Gastrocnemius medialis (tissue), 4 donors: ENCODE results near the gene MFAP3. TPM values are rescaled to one million over a fixed set of nuclear protein-coding genes. Genes with fewer than 3 reads are reported as not detected.
A peak's percentile ranks its signal among the peaks of the same experiment; 100 is the strongest.

Source experiments
- ATAC-seq, 2 donors: fragments of 150-250 bp; one replicate each; pipeline ENCODE4 v1.9.1; 2016
- DNase-seq, 2 donors: peaks; one replicate each; pipeline ENCODE4 v3.0.0-alpha.2; 2019
- H3K27ac ChIP-seq, 4 donors: fragments of 200-600 bp; sonication (generic); 1 replicate in 1 of 4; 2 replicates in 3 of 4; pipeline ENCODE4 v1.5.1; 2016 to 2018; ENCODE audit warnings: mild to moderate bottlenecking in 2 of 4, moderate library complexity in 1 of 4
- H3K27me3 ChIP-seq, 3 donors: fragments of 200-600 bp; sonication (generic) in 2 of 3; 1 replicate in 1 of 3; 2 replicates in 2 of 3; pipeline versions ENCODE4 v1.5.1 to v1.6.0; 2016 to 2019; ENCODE audit warnings: mild to moderate bottlenecking in 1 of 3, moderate library complexity in 1 of 3
- H3K36me3 ChIP-seq, 2 donors: fragments of 200-600 bp; sonication (generic) in 1 of 2; one replicate each; pipeline ENCODE4 v1.5.1; 2017 to 2018
- H3K4me1 ChIP-seq, 2 donors: fragments of 200-600 bp; sonication (generic) in 1 of 2; one replicate each; pipeline ENCODE4 v1.5.1; 2016 to 2017; ENCODE audit warnings: mild to moderate bottlenecking in 2 of 2
- H3K4me3 ChIP-seq, 4 donors: fragments of 200-600 bp; sonication (generic) in 3 of 4; 1 replicate in 1 of 4; 2 replicates in 3 of 4; pipeline ENCODE4 v1.5.1; 2016 to 2019; ENCODE audit warnings: mild to moderate bottlenecking in 2 of 4
- H3K9me3 ChIP-seq, 3 donors: fragments of 200-600 bp; sonication (generic) in 2 of 3; 1 replicate in 1 of 3; 2 replicates in 2 of 3; pipeline ENCODE4 v1.5.1; 2016 to 2019
- POLR2A ChIP-seq, 2 donors: fragments of 450-650 bp; IDR thresholded peaks; one replicate each; pipeline ENCODE4 v1.6.1; 2017; ENCODE audit warnings: antibody characterized with exemption in 2 of 2, mild to moderate bottlenecking in 2 of 2, moderate library complexity in 2 of 2
- in situ Hi-C, 4 donors: fragments of 200-750 bp; cut with MboI; loops; one replicate each; pipeline versions ENCODE4 v1.15.0 to v1.8.0; 2017; ENCODE audit warnings: low sequenced_read_pairs in 4 of 4
- intact Hi-C: fragments of 100-400 bp; cut with DNase I; formaldehyde crosslinking; loops from one replicate; pipeline ENCODE4 v1.15.1; 2023; ENCODE audit warnings: low total_unique reads
- total RNA-seq, 4 donors: library from RNA; depleted of rRNA; stranded (reverse); fragments of >200 nt; gene quantifications; one replicate each; pipeline versions ENCODE4 v1.1.0 to v1.2.3, GENCODE V29; 2016
- TF ChIP-seq, protein P1 (sequence below), 5 experiments: fragments of 450-650 bp in 3 of 5; fragments of 200-600 bp in 2 of 5; sonication (generic) in 2 of 5; IDR thresholded peaks in 4 of 5; conservative IDR thresholded peaks in 1 of 5; 1 replicate in 4 of 5; 2 replicates in 1 of 5; pipeline ENCODE4 v1.5.1; 2016 to 2019; ENCODE audit warnings: antibody characterized with exemption in 5 of 5, mild to moderate bottlenecking in 3 of 5, moderate library complexity in 3 of 5

The MFAP3 gene
- total RNA-seq, 4 donors from 2014 or later, result 25.4 to 80.5 (median 28.7) TPM

DNA sequence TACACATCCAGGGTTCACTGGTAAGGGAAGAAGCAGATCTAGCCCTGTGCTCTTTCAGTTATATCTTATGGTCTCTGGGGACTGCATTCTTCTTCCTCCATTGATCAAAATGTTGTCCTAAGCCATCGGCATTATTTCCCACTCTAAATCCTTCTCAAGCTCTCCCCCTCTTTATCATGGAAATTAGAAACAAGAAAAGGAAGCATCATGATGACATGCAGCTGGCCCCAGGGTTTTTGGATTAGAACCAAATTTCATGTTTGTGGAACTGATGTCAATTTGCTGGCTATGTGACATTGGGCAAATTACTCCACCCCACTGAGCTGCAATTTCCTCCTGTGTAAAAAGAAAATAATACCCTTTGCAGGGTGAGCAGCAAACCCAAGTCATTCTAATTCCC is 39.5 kb downstream of the MFAP3 start:
- H3K36me3 ChIP-seq, result no peaks in the 10 kb centered on the region
- TF ChIP-seq, protein P1, sequence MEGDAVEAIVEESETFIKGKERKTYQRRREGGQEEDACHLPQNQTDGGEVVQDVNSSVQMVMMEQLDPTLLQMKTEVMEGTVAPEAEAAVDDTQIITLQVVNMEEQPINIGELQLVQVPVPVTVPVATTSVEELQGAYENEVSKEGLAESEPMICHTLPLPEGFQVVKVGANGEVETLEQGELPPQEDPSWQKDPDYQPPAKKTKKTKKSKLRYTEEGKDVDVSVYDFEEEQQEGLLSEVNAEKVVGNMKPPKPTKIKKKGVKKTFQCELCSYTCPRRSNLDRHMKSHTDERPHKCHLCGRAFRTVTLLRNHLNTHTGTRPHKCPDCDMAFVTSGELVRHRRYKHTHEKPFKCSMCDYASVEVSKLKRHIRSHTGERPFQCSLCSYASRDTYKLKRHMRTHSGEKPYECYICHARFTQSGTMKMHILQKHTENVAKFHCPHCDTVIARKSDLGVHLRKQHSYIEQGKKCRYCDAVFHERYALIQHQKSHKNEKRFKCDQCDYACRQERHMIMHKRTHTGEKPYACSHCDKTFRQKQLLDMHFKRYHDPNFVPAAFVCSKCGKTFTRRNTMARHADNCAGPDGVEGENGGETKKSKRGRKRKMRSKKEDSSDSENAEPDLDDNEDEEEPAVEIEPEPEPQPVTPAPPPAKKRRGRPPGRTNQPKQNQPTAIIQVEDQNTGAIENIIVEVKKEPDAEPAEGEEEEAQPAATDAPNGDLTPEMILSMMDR (IDR thresholded peaks at IDR 0.05 in 4 of 5, conservative IDR thresholded peaks at IDR 0.05 in 1 of 5), result no peak
- TF ChIP-seq POLR2A (IDR thresholded peaks at IDR 0.05), result no peak
- no peak for ATAC-seq
- H3K4me1 ChIP-seq, result peaks cover 8 to 13% of the 10 kb centered on the region in 2 donors
- in situ Hi-C loops, result loop anchor here in 1 of 4 donors (10.0 kb wide), 1 partner anchor 107 kb away; no protein-coding TSS in a partner anchor
- intact Hi-C loops, result no loop called here
- H3K27ac ChIP-seq, result no peak overlapping the region
- no peak overlapping the region for H3K4me3 ChIP-seq
- H3K27me3 ChIP-seq, result no peaks in the 10 kb centered on the region
- DNase-seq, result no peak
- H3K9me3 ChIP-seq, result no peaks in the 10 kb centered on the region

DNA sequence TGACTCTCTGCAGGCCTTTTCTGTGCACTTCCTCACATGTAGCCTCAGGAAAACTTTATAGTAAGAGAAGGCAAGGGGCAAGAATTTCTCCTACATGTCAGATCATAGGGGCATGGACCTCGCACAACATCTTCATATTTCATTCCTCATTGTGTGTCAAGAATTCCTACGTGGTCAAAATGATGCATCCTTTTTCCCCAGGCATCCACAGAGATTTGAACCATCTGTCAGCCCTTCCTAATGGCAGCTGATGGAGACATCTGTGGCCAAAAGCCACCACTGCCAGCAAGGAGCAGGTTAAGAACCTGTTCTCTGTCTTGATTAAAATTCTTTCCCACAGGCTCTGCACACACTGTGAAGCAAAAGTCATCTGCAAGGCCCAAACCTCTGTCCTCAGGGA is 42.5 kb downstream of the MFAP3 start:
- TF ChIP-seq POLR2A (IDR thresholded peaks at IDR 0.05), result no peak
- TF ChIP-seq, protein P1 (IDR thresholded peaks at IDR 0.05 in 4 of 5, conservative IDR thresholded peaks at IDR 0.05 in 1 of 5), result no peak
- no peak overlapping the region for H3K27ac ChIP-seq
- intact Hi-C loops (no loop called here), in situ Hi-C loops (no loop called here)
- DNase-seq (no peak), ATAC-seq (no peak)
- H3K4me1 ChIP-seq, result peaks cover 8 to 13% of the 10 kb centered on the region in 2 donors
- no peaks in the 10 kb centered on the region for H3K9me3 ChIP-seq
- H3K27me3 ChIP-seq, result no peaks in the 10 kb centered on the region
- H3K4me3 ChIP-seq, result no peak overlapping the region
- H3K36me3 ChIP-seq, result no peaks in the 10 kb centered on the region

DNA sequence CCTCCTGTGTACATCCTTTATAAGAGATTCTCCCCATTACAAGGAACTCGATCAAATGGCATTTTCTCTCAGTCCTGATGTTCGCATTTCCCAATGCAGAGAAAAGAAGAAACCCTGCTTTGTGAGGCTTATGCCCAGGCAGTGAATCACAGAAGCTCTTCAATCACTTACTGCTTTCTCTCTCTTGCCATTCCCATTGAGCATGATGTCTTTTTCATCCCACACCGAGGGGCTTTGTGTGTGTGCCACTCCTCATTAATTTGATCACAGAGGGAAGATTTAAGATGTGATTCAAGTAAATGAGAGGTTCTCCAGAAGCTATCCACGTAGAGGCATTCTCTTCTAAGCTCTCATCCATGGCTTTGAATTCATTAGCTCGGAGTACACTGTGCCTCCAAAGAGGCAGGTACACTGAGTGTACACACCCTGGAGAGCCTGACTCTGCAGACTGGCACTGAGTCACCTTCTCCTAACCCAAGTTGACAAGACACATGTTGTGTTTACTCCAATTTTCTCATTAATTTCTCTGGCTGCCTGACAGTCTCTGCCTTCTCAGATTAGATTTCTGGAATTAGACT is 45.4 kb downstream of the MFAP3 start:
- ATAC-seq, result no peak
- no peaks in the 10 kb centered on the region for H3K9me3 ChIP-seq
- H3K4me1 ChIP-seq, result no peaks in the 10 kb centered on the region
- H3K4me3 ChIP-seq, result no peak overlapping the region
- DNase-seq, result no peak
- H3K27me3 ChIP-seq, result no peaks in the 10 kb centered on the region
- no peak for TF ChIP-seq POLR2A (IDR thresholded peaks at IDR 0.05)
- TF ChIP-seq, protein P1 (IDR thresholded peaks at IDR 0.05 in 4 of 5, conservative IDR thresholded peaks at IDR 0.05 in 1 of 5), result no peak
- no peaks in the 10 kb centered on the region for H3K36me3 ChIP-seq
- intact Hi-C loops, result no loop called here
- in situ Hi-C loops, result no loop called here
- H3K27ac ChIP-seq, result no peak overlapping the region

DNA sequence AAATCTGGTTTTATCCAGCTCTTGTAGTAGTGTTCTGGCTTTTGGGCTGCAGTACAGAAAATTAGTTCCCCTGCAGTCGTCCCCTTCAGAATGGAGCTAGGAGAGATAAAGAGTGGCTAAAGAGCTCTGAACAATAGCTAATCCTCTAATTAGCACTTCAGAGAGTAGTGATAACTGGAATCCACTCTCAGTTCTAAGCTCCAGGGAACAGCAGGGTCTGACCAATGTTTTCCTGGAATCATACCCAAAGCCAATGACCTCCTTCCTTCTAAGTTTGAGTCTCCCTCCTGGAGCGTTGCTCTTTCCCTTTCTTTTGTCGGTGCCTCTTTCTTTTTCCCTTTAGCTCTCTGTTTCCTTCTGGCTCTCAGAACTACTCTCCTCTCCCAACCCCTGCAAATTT is 47.4 kb downstream of the MFAP3 start:
- H3K36me3 ChIP-seq, result no peaks in the 10 kb centered on the region
- H3K27me3 ChIP-seq, result no peaks in the 10 kb centered on the region
- no peak overlapping the region for H3K4me3 ChIP-seq
- H3K4me1 ChIP-seq, result no peaks in the 10 kb centered on the region
- in situ Hi-C loops, result no loop called here
- H3K27ac ChIP-seq, result no peak overlapping the region
- DNase-seq, result no peak
- no peaks in the 10 kb centered on the region for H3K9me3 ChIP-seq
- no peak for ATAC-seq
- intact Hi-C loops, result no loop called here
- TF ChIP-seq, protein P1 (IDR thresholded peaks at IDR 0.05 in 4 of 5, conservative IDR thresholded peaks at IDR 0.05 in 1 of 5), result no peak
- no peak for TF ChIP-seq POLR2A (IDR thresholded peaks at IDR 0.05)

DNA sequence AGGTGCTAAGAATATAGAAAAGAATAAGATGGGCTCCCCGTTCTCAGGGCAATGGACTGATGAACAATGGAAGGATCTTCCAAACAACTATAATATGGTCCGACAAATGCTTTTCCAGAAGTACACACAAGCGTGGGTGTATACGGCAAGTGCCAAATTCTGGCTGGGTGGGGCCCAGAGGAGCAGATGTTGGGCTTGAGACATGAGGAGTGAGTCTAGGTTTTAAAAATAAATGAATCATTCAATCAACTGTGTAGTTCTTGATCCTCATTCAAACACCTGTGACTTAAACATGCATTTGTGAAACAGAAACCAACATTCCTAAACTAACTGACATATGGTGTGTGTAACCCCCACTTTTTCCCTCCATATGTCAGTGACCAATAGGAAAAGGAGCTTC is 47.9 kb downstream of the MFAP3 start:
- no peaks in the 10 kb centered on the region for H3K9me3 ChIP-seq
- no peaks in the 10 kb centered on the region for H3K36me3 ChIP-seq
- TF ChIP-seq, protein P1 (IDR thresholded peaks at IDR 0.05 in 4 of 5, conservative IDR thresholded peaks at IDR 0.05 in 1 of 5), result no peak
- no peak for TF ChIP-seq POLR2A (IDR thresholded peaks at IDR 0.05)
- in situ Hi-C loops (no loop called here), intact Hi-C loops (no loop called here)
- peak in 1 of 2 donors; percentile 17 for DNase-seq
- H3K27me3 ChIP-seq, result no peaks in the 10 kb centered on the region
- no peaks in the 10 kb centered on the region for H3K4me1 ChIP-seq
- no peak overlapping the region for H3K4me3 ChIP-seq
- no peak overlapping the region for H3K27ac ChIP-seq
- no peak for ATAC-seq
